Type B pancreatic cell (in vitro differentiated cells): Measurements from ENCODE around the gene ANKDD1A. TPM values are rescaled to one million over a fixed set of nuclear protein-coding genes. Genes with fewer than 3 reads are reported as not detected.

ENCODE experiments used
- DNase-seq: peaks from one replicate; pipeline ENCODE4 v3.0.0; 2021; ENCODE audit warnings: mixed read lengths; ENCODE audit not compliant: unreplicated experiment; ENCODE audit errors: extremely low spot score
- H3K27ac Mint-ChIP-seq: 2 replicates; pipeline ENCODE4 v1.8.0; 2021; ENCODE audit warnings: mild to moderate bottlenecking, mixed read lengths
- H3K27me3 Mint-ChIP-seq: 2 replicates; pipeline ENCODE4 v1.8.0; 2021; ENCODE audit warnings: mixed read lengths
- H3K36me3 Mint-ChIP-seq: 2 replicates; pipeline ENCODE4 v1.8.0; 2021; ENCODE audit warnings: mixed read lengths
- H3K4me1 Mint-ChIP-seq: one replicate; pipeline ENCODE4 v1.8.0; 2021; ENCODE audit warnings: mixed read lengths; ENCODE audit not compliant: unreplicated experiment
- H3K4me3 Mint-ChIP-seq: 2 replicates; pipeline ENCODE4 v1.8.0; 2021; ENCODE audit warnings: mild to moderate bottlenecking, mixed read lengths
- H3K9me3 Mint-ChIP-seq: 2 replicates; pipeline ENCODE4 v1.8.0; 2021; ENCODE audit warnings: mixed read lengths
- CTCF ChIP-seq: fragments of 200-600 bp; sonication (generic); conservative IDR thresholded peaks from 2 replicates; pipeline ENCODE4 v1.5.0; 2021; ENCODE audit warnings: antibody characterized with exemption, mild to moderate bottlenecking
- total RNA-seq: library from RNA; stranded (reverse); gene quantifications from 2 replicates; pipeline ENCODE4 v1.2.1, GENCODE V29; 2021; ENCODE audit warnings: low replicate concordance

Gene ANKDD1A
- total RNA-seq, 1 donor from 2014 or later = 3.2 TPM

GRCh38 chr15:64987136-64987535 lies 75.4 kb downstream of the ANKDD1A start:
- no peaks in the 10 kb centered on the region for H3K27me3 Mint-ChIP-seq
- peaks cover 8% of the 10 kb centered on the region for H3K36me3 Mint-ChIP-seq
- TF ChIP-seq CTCF = no peak
- H3K9me3 Mint-ChIP-seq = no peaks in the 10 kb centered on the region
- H3K4me1 Mint-ChIP-seq = peaks cover 40% of the 10 kb centered on the region
- DNase-seq = no peak
- peak overlapping the region; percentile 68 for H3K4me3 Mint-ChIP-seq
- peak overlapping the region; percentile 33 for H3K27ac Mint-ChIP-seq

- Mint-ChIP-seq H3K36me3 (peaks cover 4% of the 10 kb centered on the region), H3K4me3 (peak within 1 kb of the TSS; percentile 100), H3K4me1 (peaks cover 35% of the 10 kb centered on the region), H3K27ac (peak within 1 kb of the TSS; percentile 97), H3K27me3 (no peaks in the 10 kb centered on the region), H3K9me3 (no peaks in the 10 kb centered on the region)
- no peak for TF ChIP-seq CTCF
- peak; percentile 96 for DNase-seq
Observed at GRCh38 chr15:64989416-64990167, 77.9 kb downstream of the ANKDD1A start, which contains the start of gene SPG21. SPG21 (minus strand) TSS chr15:64989914; CDS start chr15:64983569, 6,345 bp downstream.

GRCh38 chr15:64990168-64990470 lies 78.4 kb downstream of the ANKDD1A start:
- H3K4me1 Mint-ChIP-seq = peaks cover 31% of the 10 kb centered on the region
- peak overlapping the region; percentile 100 for H3K4me3 Mint-ChIP-seq
- no peak for DNase-seq
- H3K9me3 Mint-ChIP-seq = no peaks in the 10 kb centered on the region
- peaks cover 4% of the 10 kb centered on the region for H3K36me3 Mint-ChIP-seq
- H3K27ac Mint-ChIP-seq = peak overlapping the region; percentile 83
- no peak for TF ChIP-seq CTCF
- no peaks in the 10 kb centered on the region for H3K27me3 Mint-ChIP-seq

- no peak for TF ChIP-seq CTCF
- H3K27me3 Mint-ChIP-seq = no peaks in the 10 kb centered on the region
- peaks cover 4% of the 10 kb centered on the region for H3K36me3 Mint-ChIP-seq
- no peak overlapping the region for H3K4me3 Mint-ChIP-seq
- H3K27ac Mint-ChIP-seq = no peak overlapping the region
- H3K4me1 Mint-ChIP-seq = peaks cover 24% of the 10 kb centered on the region
- no peak for DNase-seq
- H3K9me3 Mint-ChIP-seq = no peaks in the 10 kb centered on the region
Observed at GRCh38 chr15:64991536-64992135, 79.9 kb downstream of the ANKDD1A start.

- H3K9me3 Mint-ChIP-seq = no peaks in the 10 kb centered on the region
- H3K4me3 Mint-ChIP-seq = no peak overlapping the region
- H3K27me3 Mint-ChIP-seq = no peaks in the 10 kb centered on the region
- no peak overlapping the region for H3K27ac Mint-ChIP-seq
- DNase-seq = no peak
- H3K4me1 Mint-ChIP-seq = peaks cover 13% of the 10 kb centered on the region
- TF ChIP-seq CTCF = no peak
- no peaks in the 10 kb centered on the region for H3K36me3 Mint-ChIP-seq
Observed at GRCh38 chr15:64993290-64993689, 81.6 kb downstream of the ANKDD1A start.
